Measurements from ENCODE around the gene C11orf21.
"Not testable (repeated sequence)": the region's sequence is repeated elsewhere in the genome, so short reads cannot be mapped to it uniquely, and the experiment has no call there.

GRCh38 chr11:2335286-2335685, 33.6 kb upstream of the C11orf21 start:
- TF ChIP-seq, protein P1, sequence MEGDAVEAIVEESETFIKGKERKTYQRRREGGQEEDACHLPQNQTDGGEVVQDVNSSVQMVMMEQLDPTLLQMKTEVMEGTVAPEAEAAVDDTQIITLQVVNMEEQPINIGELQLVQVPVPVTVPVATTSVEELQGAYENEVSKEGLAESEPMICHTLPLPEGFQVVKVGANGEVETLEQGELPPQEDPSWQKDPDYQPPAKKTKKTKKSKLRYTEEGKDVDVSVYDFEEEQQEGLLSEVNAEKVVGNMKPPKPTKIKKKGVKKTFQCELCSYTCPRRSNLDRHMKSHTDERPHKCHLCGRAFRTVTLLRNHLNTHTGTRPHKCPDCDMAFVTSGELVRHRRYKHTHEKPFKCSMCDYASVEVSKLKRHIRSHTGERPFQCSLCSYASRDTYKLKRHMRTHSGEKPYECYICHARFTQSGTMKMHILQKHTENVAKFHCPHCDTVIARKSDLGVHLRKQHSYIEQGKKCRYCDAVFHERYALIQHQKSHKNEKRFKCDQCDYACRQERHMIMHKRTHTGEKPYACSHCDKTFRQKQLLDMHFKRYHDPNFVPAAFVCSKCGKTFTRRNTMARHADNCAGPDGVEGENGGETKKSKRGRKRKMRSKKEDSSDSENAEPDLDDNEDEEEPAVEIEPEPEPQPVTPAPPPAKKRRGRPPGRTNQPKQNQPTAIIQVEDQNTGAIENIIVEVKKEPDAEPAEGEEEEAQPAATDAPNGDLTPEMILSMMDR (IDR thresholded peaks at IDR 0.05 in 2 of 3, conservative IDR thresholded peaks at IDR 0.05 in 1 of 3; ENCODE audit: control insufficient read depth in 2 of 3, extremely low read depth in 1 of 3, insufficient read depth in 1 of 3, low read depth in 3 of 3, low read length in 3 of 3), result not testable (repeated sequence)
- TF ChIP-seq BRCA1 (IDR thresholded peaks at IDR 0.05; ENCODE audit: low read depth, low read length); ZBTB11 (CRISPR knock-in tag; IDR thresholded peaks at IDR 0.05): not testable (repeated sequence)
